Ovary (tissue), 3 donors: Measurements from ENCODE around the gene COL26A1.

Source experiments
- EP300 ChIP-seq: sonication (generic); formaldehyde crosslinking; IDR thresholded peaks from one replicate; pipeline ENCODE4 v1.6.1; 2017; ENCODE audit warnings: antibody characterized with exemption
- POLR2A ChIP-seq: fragments of 450-650 bp; IDR thresholded peaks from one replicate; pipeline ENCODE4 v1.6.1; 2017; ENCODE audit warnings: antibody characterized with exemption, mild to moderate bottlenecking, moderate library complexity
- TF ChIP-seq, protein P1 (sequence below), 3 donors: fragments of 450-650 bp in 2 of 3; fragments of 200-600 bp in 1 of 3; IDR thresholded peaks; one replicate each; pipeline versions ENCODE4 v1.5.1 to v1.8.0; 2016 to 2022; ENCODE audit warnings: antibody characterized with exemption in 3 of 3, mild to moderate bottlenecking in 1 of 3
- donor health status: DM: no; HTN: no; CAD: no.

DNA sequence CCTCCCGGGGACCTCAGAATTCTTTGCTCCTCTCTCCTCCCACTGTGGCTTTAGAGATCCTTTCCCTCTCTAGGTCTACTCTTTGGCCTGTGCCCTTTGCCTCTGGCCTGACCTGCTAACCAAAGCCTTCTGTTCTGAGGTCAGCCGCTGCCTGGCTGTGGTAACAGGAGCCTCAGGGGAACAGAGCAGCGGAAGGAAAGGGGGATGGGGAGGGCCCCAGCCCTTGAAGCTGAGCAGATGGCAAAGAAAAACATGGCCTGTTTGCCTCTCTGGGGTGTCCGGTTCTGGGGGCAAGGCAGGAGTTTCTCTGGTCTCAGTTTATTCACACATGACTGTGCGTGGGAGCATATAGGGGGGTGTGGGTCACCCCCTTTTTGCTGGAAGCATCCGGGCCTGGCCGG, 28.2 kb downstream of the COL26A1 start:
- TF ChIP-seq, protein P1, sequence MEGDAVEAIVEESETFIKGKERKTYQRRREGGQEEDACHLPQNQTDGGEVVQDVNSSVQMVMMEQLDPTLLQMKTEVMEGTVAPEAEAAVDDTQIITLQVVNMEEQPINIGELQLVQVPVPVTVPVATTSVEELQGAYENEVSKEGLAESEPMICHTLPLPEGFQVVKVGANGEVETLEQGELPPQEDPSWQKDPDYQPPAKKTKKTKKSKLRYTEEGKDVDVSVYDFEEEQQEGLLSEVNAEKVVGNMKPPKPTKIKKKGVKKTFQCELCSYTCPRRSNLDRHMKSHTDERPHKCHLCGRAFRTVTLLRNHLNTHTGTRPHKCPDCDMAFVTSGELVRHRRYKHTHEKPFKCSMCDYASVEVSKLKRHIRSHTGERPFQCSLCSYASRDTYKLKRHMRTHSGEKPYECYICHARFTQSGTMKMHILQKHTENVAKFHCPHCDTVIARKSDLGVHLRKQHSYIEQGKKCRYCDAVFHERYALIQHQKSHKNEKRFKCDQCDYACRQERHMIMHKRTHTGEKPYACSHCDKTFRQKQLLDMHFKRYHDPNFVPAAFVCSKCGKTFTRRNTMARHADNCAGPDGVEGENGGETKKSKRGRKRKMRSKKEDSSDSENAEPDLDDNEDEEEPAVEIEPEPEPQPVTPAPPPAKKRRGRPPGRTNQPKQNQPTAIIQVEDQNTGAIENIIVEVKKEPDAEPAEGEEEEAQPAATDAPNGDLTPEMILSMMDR (IDR thresholded peaks at IDR 0.05): no peak
- TF ChIP-seq POLR2A (no peak), EP300 (no peak)
